GM12878 (cell line): ENCODE results near the gene B3GAT1. TPM values are rescaled to one million over a fixed set of nuclear protein-coding genes. Genes with fewer than 3 reads are reported as not detected.

Experiments used
- BCLAF1 ChIP-seq: fragments of 450-650 bp; IDR thresholded peaks from 2 replicates; pipeline ENCODE4 v1.6.1; 2017; ENCODE audit warnings: antibody characterized with exemption, mild to moderate bottlenecking, moderate library complexity
- CBX3 ChIP-seq: fragments of 200-600 bp; sonication (generic); IDR thresholded peaks from 2 replicates; pipeline ENCODE4 v1.6.1; 2016; ENCODE audit warnings: low read depth, borderline replicate concordance
- JUND ChIP-seq: IDR thresholded peaks from 2 replicates; pipeline ENCODE4 v1.6.1; 2012; ENCODE audit warnings: low read depth, mild to moderate bottlenecking, low read length, improper control_type of control experiment, moderate library complexity
- PKNOX1 ChIP-seq: fragments of 450-650 bp; IDR thresholded peaks from 2 replicates; pipeline ENCODE4 v1.6.1; 2016; ENCODE audit warnings: mild to moderate bottlenecking
- RCOR1 ChIP-seq: conservative IDR thresholded peaks from 2 replicates; pipeline ENCODE4 v1.6.1; 2012; ENCODE audit warnings: low read depth, low read length, improper control_type of control experiment
- STAT3 ChIP-seq: IDR thresholded peaks from 2 replicates; pipeline ENCODE4 v1.6.1; 2011; ENCODE audit warnings: low read depth, low read length, improper control_type of control experiment
- SUZ12 ChIP-seq: fragments of 200-600 bp; sonication (generic); IDR thresholded peaks from one replicate; pipeline ENCODE4 v1.6.1; 2018; ENCODE audit warnings: antibody characterized with exemption, mild to moderate bottlenecking; ENCODE audit not compliant: unreplicated experiment
- ZBTB11 ChIP-seq: fragments of 450-650 bp; formaldehyde crosslinking; IDR thresholded peaks from 2 replicates; pipeline ENCODE4 v1.5.0; 2022; ENCODE audit warnings: mild to moderate bottlenecking, missing genetic modification characterization
- ZNF687 ChIP-seq: fragments of 450-650 bp; IDR thresholded peaks from 2 replicates; pipeline ENCODE4 v1.6.1; 2017; ENCODE audit warnings: mild to moderate bottlenecking, moderate library complexity
- polyA plus RNA-seq, 11 experiments: library from polyadenylated mRNA; depleted of rRNA in 4 of 11; unstranded in 6 of 11; stranded (reverse) in 5 of 11; fragments of >200 nt; fragmentation: Nextera tagmentation in 4 of 11; fragmentation: Illumina TruSeq in 1 of 11; extraction: Ambion mirVana in 4 of 11; extraction: Trizol in 1 of 11; gene quantifications; 1 replicate in 1 of 11; 2 replicates in 10 of 11; pipeline versions ENCODE4 v1.2.1 to v1.2.3, GENCODE V29; 2011 to 2016; ENCODE audit warnings: inconsistent platforms in 2 of 11, missing spikeins in 2 of 11, low read depth in 1 of 11
- total RNA-seq, 4 experiments: library from RNA; depleted of rRNA in 3 of 4; stranded (reverse); fragments of >200 nt in 3 of 4; fragmentation: Illumina TruSeq in 1 of 4; extraction: Trizol in 1 of 4; gene quantifications; 2 replicates each; pipeline versions ENCODE4 v1.2.1 to v1.2.3, GENCODE V29; 2013 to 2021

B3GAT1 gene
- total and polyA plus RNA-seq, 10 of the 15 experiments (the other 5 are each of a cell fraction or from before 2014, with no cell fraction given): 0.05 TPM; not detected in 9

- TF ChIP-seq BCLAF1 (no peak), ZBTB11 (CRISPR knock-in tag) (no peak), ZNF687 (no peak), RCOR1 (no peak), SUZ12 (no peak), STAT3 (no peak), PKNOX1 (no peak), CBX3 (no peak), JUND (no peak)
Measured at GRCh38 chr11:134370526-134371435, 41.3 kb downstream of the B3GAT1 start (continued).
